ENCODE measurements around the gene TP53RK.

DNA sequence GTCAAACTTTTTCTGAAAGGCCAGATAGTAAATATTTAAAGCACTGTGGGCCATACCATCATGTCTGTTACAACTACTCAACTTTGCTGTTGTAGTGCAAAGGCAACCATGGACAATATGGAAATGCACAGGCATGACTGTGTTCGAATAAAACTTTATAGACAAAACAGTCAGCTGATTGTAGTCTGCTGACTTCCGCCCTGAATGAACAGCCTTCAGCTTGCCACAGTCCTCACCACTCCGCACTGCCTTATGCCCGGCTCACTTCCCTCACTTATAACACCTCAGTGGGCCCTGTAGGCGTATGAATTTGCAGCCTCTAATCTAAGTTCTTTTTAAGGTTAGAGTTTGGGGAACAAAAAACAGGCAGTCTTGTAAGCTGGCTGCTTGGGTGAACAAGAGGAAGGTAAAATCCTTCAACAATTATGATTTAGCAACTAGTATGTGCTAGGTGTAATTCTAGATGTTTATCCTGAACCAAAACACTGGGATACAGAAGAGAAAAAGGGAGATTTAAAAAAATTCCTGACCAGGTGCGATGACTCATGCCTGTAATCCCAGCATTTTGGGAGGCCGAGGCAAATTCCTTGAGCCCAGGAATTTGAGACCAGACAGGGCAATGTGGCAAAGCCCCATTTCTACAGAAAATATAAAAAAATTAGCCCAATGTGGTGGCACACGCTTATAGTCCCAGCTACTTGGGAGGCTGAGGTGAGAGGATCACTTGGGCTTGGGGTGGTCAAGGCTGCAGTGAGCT, 13.4 kb upstream of the TP53RK start:
- TF ChIP-seq ZFP3 (CRISPR knock-in tag; IDR thresholded peaks at IDR 0.05), result no peak
- no peak for TF ChIP-seq OSR1 (CRISPR knock-in tag; IDR thresholded peaks at IDR 0.05)
- TF ChIP-seq ZNF8 (CRISPR knock-in tag; IDR thresholded peaks at IDR 0.05), result no peak
- TF ChIP-seq, protein P1, sequence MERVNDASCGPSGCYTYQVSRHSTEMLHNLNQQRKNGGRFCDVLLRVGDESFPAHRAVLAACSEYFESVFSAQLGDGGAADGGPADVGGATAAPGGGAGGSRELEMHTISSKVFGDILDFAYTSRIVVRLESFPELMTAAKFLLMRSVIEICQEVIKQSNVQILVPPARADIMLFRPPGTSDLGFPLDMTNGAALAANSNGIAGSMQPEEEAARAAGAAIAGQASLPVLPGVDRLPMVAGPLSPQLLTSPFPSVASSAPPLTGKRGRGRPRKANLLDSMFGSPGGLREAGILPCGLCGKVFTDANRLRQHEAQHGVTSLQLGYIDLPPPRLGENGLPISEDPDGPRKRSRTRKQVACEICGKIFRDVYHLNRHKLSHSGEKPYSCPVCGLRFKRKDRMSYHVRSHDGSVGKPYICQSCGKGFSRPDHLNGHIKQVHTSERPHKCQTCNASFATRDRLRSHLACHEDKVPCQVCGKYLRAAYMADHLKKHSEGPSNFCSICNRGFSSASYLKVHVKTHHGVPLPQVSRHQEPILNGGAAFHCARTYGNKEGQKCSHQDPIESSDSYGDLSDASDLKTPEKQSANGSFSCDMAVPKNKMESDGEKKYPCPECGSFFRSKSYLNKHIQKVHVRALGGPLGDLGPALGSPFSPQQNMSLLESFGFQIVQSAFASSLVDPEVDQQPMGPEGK (CRISPR knock-in tag; IDR thresholded peaks at IDR 0.05; ENCODE audit: borderline replicate concordance), result no peak
- TF ChIP-seq ARNTL (CRISPR knock-in tag; IDR thresholded peaks at IDR 0.05; ENCODE audit: borderline replicate concordance, low read depth), result no peak
- no peak for TF ChIP-seq ZNF565 (CRISPR knock-in tag; conservative IDR thresholded peaks at IDR 0.05; ENCODE audit: low read depth)
